ENCODE data around the gene CRIP2. TPM values are rescaled to one million over a fixed set of nuclear protein-coding genes. Genes with fewer than 3 reads are reported as not detected.

Gene CRIP2
- polyA plus RNA-seq, 1 donor (not counting 4 experiments of a cell fraction or from before 2014, with no cell fraction given) = 4.8 TPM

DNA sequence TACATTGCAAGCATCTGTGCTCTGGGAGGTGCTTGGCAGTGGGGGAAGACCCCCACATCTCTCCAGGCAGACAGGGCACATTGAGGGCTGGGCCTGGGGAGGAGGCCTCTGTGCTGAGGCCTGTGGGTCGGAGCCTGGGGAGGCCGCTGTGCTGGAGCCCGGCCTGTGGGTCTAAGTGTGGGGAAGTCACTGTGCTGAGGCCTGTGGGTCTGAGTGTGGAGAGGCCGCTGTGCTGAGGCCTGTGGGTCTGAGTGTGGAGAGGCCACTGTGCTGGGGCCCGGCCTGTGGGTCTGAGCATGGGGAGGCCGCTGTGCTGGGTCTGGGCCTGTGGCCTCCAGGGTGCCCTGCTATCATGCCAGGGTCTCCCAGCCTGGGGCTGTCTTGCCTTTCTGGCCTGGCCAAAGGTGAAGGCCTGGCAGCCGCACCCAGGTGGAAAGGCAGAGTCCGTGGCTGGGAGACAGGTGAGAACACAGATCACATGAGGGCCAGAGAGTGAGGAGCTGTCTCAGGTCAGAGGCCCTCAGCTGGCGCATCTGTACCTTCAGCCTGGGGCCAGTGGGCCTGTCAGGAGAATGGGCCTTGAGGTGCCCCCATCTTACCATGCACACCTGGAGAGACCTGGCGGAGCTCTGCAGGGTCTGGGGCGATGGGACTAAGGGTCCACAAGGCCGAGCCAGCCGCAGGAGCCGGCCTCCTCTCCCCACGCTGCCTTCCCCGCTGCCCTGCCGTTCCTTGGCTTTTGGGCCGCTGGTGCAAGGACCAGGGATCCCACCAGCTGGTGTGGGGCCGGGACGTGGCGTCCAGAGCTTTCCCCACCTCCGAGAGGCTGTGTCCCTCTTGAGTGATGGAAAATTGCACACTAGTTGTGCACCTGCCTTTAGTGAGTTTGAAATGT, 18.6 kb upstream of the CRIP2 start:
- DNase-seq (ENCODE audit: low read depth, low spot score) = no peak

GRCh38 chr14:105456736-105457617, 17.6 kb upstream of the CRIP2 start:
- Histone ChIP-seq H3K4me3 (ENCODE audit: control insufficient read depth in 2 of 3, extremely low read depth in 1 of 3, insufficient read depth in 2 of 3, low read depth in 1 of 3, low read length in 3 of 3) (no peak overlapping the region), H3K9me1 (ENCODE audit: control insufficient read depth, extremely low read depth, insufficient read depth, low read length) (no peaks in the 10 kb centered on the region), H3K36me3 (ENCODE audit: control insufficient read depth in 2 of 2, extremely low read depth in 1 of 2, insufficient read depth in 2 of 2, low read length in 2 of 2) (peaks cover 10 to 41% of the 10 kb centered on the region in 2 experiments), H3K9me3 (ENCODE audit: control insufficient read depth, low read depth, low read length) (no peaks in the 10 kb centered on the region), H4K20me1 (ENCODE audit: control insufficient read depth, extremely low read depth, insufficient read depth, low read length) (no peaks in the 10 kb centered on the region), H3K4me2 (ENCODE audit: control insufficient read depth, extremely low read depth, insufficient read depth, low read depth, low read length) (no peak overlapping the region), H2AFZ (ENCODE audit: control insufficient read depth, low read length) (no peak overlapping the region), H3K27me3 (ENCODE audit: control insufficient read depth, extremely low read depth, insufficient read depth, low read length) (no peaks in the 10 kb centered on the region), H3K9ac (ENCODE audit: control insufficient read depth, extremely low read depth, insufficient read depth, low read length) (no peak overlapping the region), H3K4me1 (ENCODE audit: control insufficient read depth, extremely low read depth, insufficient read depth, low read length) (no peaks in the 10 kb centered on the region), H3K79me2 (ENCODE audit: control insufficient read depth, insufficient read depth, low read length) (no peaks in the 10 kb centered on the region), H3K27ac (ENCODE audit: control insufficient read depth, insufficient read depth, low read length) (no peak overlapping the region)
- dilution Hi-C loops (cut with MboI; ENCODE audit: extremely low pct_ligation_motif_present, low sequenced_read_pairs) = no loop called here
- TF ChIP-seq EZH2 (IDR thresholded peaks at IDR 0.05; ENCODE audit: low read length) = no peak
- TF ChIP-seq, protein P1, sequence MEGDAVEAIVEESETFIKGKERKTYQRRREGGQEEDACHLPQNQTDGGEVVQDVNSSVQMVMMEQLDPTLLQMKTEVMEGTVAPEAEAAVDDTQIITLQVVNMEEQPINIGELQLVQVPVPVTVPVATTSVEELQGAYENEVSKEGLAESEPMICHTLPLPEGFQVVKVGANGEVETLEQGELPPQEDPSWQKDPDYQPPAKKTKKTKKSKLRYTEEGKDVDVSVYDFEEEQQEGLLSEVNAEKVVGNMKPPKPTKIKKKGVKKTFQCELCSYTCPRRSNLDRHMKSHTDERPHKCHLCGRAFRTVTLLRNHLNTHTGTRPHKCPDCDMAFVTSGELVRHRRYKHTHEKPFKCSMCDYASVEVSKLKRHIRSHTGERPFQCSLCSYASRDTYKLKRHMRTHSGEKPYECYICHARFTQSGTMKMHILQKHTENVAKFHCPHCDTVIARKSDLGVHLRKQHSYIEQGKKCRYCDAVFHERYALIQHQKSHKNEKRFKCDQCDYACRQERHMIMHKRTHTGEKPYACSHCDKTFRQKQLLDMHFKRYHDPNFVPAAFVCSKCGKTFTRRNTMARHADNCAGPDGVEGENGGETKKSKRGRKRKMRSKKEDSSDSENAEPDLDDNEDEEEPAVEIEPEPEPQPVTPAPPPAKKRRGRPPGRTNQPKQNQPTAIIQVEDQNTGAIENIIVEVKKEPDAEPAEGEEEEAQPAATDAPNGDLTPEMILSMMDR (optimal IDR thresholded peaks at IDR 0.05 in 1 of 3, IDR thresholded peaks at IDR 0.05 in 1 of 3, conservative IDR thresholded peaks at IDR 0.05 in 1 of 3; ENCODE audit: extremely low read depth in 1 of 3, insufficient read depth in 2 of 3, low read length in 3 of 3) = no peak
- no peak for FAIRE-seq
- DNase-seq (ENCODE audit: low read depth, low spot score) = no peak

More for the DNA sequence above, 18.6 kb upstream of the CRIP2 start:
- Histone ChIP-seq H3K36me3 (ENCODE audit: control insufficient read depth in 2 of 2, extremely low read depth in 1 of 2, insufficient read depth in 2 of 2, low read length in 2 of 2) (peaks cover 9 to 43% of the 10 kb centered on the region in 2 experiments), H3K4me3 (ENCODE audit: control insufficient read depth in 2 of 3, extremely low read depth in 1 of 3, insufficient read depth in 2 of 3, low read depth in 1 of 3, low read length in 3 of 3) (no peak overlapping the region), H3K4me1 (ENCODE audit: control insufficient read depth, extremely low read depth, insufficient read depth, low read length) (no peaks in the 10 kb centered on the region), H3K27ac (ENCODE audit: control insufficient read depth, insufficient read depth, low read length) (no peak overlapping the region), H3K4me2 (ENCODE audit: control insufficient read depth, extremely low read depth, insufficient read depth, low read depth, low read length) (no peak overlapping the region), H4K20me1 (ENCODE audit: control insufficient read depth, extremely low read depth, insufficient read depth, low read length) (no peaks in the 10 kb centered on the region), H3K79me2 (ENCODE audit: control insufficient read depth, insufficient read depth, low read length) (no peaks in the 10 kb centered on the region), H3K27me3 (ENCODE audit: control insufficient read depth, extremely low read depth, insufficient read depth, low read length) (no peaks in the 10 kb centered on the region), H3K9me3 (ENCODE audit: control insufficient read depth, low read depth, low read length) (no peaks in the 10 kb centered on the region), H2AFZ (ENCODE audit: control insufficient read depth, low read length) (no peak overlapping the region), H3K9ac (ENCODE audit: control insufficient read depth, extremely low read depth, insufficient read depth, low read length) (no peak overlapping the region), H3K9me1 (ENCODE audit: control insufficient read depth, extremely low read depth, insufficient read depth, low read length) (no peaks in the 10 kb centered on the region)
- no peak for TF ChIP-seq EZH2 (IDR thresholded peaks at IDR 0.05; ENCODE audit: low read length)
- dilution Hi-C loops (cut with MboI; ENCODE audit: extremely low pct_ligation_motif_present, low sequenced_read_pairs) = no loop called here
- no peak for FAIRE-seq

Data from keratinocyte (primary cell).